ENCODE measurements around the gene MTM1. TPM values are rescaled to one million over a fixed set of nuclear protein-coding genes. Genes with fewer than 3 reads are reported as not detected.
A peak's percentile ranks its signal among the peaks of the same experiment; 100 is the strongest.

The MTM1 gene
- total RNA-seq, 1 donor from 2014 or later: 12.1 TPM

GRCh38 chrX:150529587-150529986 lies 38.8 kb upstream of the MTM1 start:
- Mint-ChIP-seq H3K27me3 (peaks cover 2% of the 10 kb centered on the region), H3K36me3 (ENCODE audit: insufficient read depth) (no peaks in the 10 kb centered on the region), H3K4me3 (ENCODE audit: low read depth) (no peak overlapping the region), H3K4me1 (ENCODE audit: low read depth) (no peaks in the 10 kb centered on the region), H3K27ac (no peak overlapping the region), H3K9me3 (ENCODE audit: low read depth) (peaks cover 20% of the 10 kb centered on the region)
- DNase-seq (ENCODE audit: low spot score, unreplicated experiment): no peak
- TF ChIP-seq, protein P1, sequence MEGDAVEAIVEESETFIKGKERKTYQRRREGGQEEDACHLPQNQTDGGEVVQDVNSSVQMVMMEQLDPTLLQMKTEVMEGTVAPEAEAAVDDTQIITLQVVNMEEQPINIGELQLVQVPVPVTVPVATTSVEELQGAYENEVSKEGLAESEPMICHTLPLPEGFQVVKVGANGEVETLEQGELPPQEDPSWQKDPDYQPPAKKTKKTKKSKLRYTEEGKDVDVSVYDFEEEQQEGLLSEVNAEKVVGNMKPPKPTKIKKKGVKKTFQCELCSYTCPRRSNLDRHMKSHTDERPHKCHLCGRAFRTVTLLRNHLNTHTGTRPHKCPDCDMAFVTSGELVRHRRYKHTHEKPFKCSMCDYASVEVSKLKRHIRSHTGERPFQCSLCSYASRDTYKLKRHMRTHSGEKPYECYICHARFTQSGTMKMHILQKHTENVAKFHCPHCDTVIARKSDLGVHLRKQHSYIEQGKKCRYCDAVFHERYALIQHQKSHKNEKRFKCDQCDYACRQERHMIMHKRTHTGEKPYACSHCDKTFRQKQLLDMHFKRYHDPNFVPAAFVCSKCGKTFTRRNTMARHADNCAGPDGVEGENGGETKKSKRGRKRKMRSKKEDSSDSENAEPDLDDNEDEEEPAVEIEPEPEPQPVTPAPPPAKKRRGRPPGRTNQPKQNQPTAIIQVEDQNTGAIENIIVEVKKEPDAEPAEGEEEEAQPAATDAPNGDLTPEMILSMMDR (IDR thresholded peaks at IDR 0.05; ENCODE audit: unreplicated experiment): no peak

DNA sequence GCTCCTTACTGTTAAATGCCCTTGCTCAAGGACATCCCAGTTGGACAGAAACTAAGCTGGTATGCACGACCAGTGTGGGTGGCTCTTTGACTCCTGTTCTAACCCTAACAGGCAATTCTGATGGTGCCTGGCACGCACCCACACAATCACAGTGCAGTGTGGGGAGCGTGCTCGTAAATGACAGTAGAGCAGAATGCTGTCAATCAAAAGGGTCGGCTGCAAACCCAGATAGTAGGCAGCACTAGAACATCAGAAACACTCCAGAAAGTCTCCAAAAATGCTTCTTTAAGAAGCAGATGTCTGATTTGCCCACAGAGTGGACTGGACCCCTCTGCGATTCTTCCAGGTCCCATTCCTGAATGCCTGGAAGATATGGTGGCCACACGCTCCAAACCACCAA lies 37.6 kb upstream of the MTM1 start:
- Mint-ChIP-seq H3K27ac (no peak overlapping the region), H3K4me3 (ENCODE audit: low read depth) (no peak overlapping the region), H3K9me3 (ENCODE audit: low read depth) (peaks cover 25% of the 10 kb centered on the region), H3K36me3 (ENCODE audit: insufficient read depth) (no peaks in the 10 kb centered on the region), H3K27me3 (peaks cover 2% of the 10 kb centered on the region), H3K4me1 (ENCODE audit: low read depth) (no peaks in the 10 kb centered on the region)
- DNase-seq (ENCODE audit: low spot score, unreplicated experiment): no peak
- TF ChIP-seq, protein P1 (IDR thresholded peaks at IDR 0.05; ENCODE audit: unreplicated experiment): no peak

DNA sequence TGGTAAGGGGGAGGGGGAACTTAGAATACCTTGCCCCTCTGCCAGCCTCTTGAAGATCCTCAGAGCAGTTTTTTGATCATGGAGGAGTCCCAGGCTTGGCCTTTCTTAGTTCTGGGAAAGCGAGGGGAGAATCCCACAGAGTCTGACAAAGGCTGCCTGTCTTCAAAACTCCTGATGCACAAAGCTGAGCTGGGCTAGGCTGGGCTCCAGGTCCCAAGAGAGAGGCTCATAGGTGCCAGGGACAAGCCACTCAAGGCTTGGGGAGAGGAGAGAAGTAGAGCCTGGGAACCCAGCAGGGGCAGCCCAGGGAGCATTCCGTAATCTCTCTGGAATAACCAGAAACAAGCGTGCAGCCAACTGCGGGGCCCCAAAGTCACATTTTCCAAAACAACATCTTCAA lies 37.0 kb upstream of the MTM1 start:
- Mint-ChIP-seq H3K4me1 (ENCODE audit: low read depth) (no peaks in the 10 kb centered on the region), H3K4me3 (ENCODE audit: low read depth) (no peak overlapping the region), H3K27ac (no peak overlapping the region), H3K36me3 (ENCODE audit: insufficient read depth) (no peaks in the 10 kb centered on the region), H3K9me3 (ENCODE audit: low read depth) (peaks cover 27% of the 10 kb centered on the region), H3K27me3 (peaks cover 6% of the 10 kb centered on the region)
- TF ChIP-seq, protein P1 (IDR thresholded peaks at IDR 0.05; ENCODE audit: unreplicated experiment): no peak
- DNase-seq (ENCODE audit: low spot score, unreplicated experiment): no peak

DNA sequence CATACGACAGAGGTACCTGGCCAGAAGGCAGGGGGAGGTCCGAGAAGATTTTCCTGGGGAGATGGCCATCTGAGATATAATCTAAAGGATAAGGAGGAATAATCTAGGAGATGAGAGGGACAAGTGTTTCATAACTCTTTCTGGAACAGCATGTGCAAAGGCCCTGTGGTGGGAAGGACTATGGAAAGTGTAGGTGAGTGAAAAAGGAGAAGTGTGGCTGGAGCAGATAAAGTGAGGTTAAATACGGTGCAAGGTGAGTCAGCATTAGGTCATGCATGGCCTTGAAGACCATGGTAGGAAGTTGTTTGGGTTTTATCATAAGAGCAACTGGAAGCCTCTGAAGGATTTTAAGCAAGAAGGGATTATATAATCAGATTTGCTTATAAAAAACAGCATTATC lies 34.6 kb upstream of the MTM1 start:
- Mint-ChIP-seq H3K9me3 (ENCODE audit: low read depth) (peaks cover 31% of the 10 kb centered on the region), H3K4me1 (ENCODE audit: low read depth) (no peaks in the 10 kb centered on the region), H3K27ac (no peak overlapping the region), H3K4me3 (ENCODE audit: low read depth) (no peak overlapping the region), H3K36me3 (ENCODE audit: insufficient read depth) (no peaks in the 10 kb centered on the region), H3K27me3 (peaks cover 3% of the 10 kb centered on the region)
- TF ChIP-seq, protein P1 (IDR thresholded peaks at IDR 0.05; ENCODE audit: unreplicated experiment): no peak
- DNase-seq (ENCODE audit: low spot score, unreplicated experiment): no peak

DNA sequence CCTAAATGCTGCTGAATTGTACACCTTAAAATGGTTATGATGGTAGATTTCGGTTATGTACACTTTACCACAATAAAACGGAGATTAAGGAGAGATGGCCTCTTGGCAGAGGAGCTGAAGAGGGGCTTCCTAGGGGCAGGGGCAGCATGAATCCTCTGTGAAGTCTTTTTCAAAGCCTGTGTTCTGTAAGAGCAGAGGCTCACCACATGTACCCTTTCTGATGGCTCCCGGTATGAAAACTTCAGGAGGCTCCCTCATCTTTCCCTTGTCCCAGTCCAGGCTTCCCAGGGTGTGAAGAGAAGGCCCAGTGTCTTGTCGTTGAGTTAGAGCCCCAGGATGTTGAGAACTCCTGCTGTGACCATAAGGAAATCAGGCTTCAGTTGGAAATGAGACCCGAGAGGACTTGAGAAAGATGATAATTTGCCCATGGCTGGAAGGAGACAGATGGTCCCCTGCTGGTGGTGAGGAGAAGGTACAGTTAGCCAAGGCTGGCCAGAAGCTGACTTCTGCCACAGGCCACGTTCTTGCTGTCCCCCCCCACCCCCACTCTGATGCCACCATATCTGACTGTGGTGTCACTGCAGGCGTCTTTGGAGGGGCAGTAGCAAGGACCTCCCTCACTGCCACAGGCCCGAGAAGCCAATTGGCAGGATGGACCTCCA lies 31.8 kb upstream of the MTM1 start:
- Mint-ChIP-seq H3K27me3 (peaks cover 3% of the 10 kb centered on the region), H3K9me3 (ENCODE audit: low read depth) (peaks cover 31% of the 10 kb centered on the region), H3K4me3 (ENCODE audit: low read depth) (no peak overlapping the region), H3K4me1 (ENCODE audit: low read depth) (no peaks in the 10 kb centered on the region), H3K27ac (no peak overlapping the region), H3K36me3 (ENCODE audit: insufficient read depth) (no peaks in the 10 kb centered on the region)
- no peak for DNase-seq (ENCODE audit: low spot score, unreplicated experiment)
- TF ChIP-seq, protein P1 (IDR thresholded peaks at IDR 0.05; ENCODE audit: unreplicated experiment): peak; percentile 28
